ENCODE results near the gene GRIN3B. TPM values are rescaled to one million over a fixed set of nuclear protein-coding genes. Genes with fewer than 3 reads are reported as not detected.
A peak's percentile ranks its signal among the peaks of the same experiment; 100 is the strongest.

GRIN3B gene
- total and polyA plus RNA-seq, 9 of the 15 experiments (the other 6 are each of a cell fraction or from before 2014, with no cell fraction given), result 0.06 to 0.95 (median 0.19) TPM; not detected in 6

DNA sequence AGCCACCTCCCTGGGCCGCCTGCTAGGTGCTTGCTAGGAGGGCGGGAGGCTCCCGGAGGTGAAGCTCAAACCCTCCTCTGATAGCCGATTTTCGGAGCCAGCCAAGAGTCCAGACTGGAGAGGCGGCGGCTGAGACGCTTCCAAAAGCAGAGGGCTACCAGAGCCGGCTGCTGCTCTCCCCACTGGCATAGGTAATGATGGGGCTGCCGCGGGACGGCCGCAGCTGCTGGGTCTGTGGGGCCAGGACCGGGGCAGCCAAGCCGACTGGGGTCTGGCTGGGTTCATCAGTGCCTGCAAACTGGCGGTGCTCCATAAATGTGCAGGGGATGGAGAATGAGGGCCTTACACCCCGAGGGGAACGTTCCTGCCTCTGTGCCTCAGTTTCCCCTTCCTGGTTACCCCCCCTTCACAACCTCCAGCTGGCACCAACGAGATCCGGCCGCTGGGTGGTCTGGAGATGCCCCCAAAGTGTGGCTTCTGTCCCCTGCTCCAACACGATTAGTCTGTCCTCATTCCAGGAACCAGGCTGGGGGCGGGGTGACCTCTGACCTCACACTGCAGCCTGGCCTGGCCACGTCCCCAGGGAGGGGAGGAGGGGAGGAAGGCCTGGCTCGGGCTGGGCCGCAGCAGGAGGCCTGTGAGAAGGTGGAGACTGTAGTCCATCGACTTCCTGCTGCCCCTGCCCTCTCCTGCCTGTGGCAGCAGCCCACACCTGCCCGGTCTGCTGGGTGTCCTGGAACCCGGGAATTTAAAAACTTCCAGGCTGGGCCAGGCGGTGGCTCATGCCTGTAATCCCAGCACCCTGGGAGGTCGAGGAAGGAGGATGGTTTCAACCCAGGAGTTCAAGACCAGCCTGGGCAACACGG lies 19.9 kb upstream of the GRIN3B start (continued):
- TF ChIP-seq, protein P1, sequence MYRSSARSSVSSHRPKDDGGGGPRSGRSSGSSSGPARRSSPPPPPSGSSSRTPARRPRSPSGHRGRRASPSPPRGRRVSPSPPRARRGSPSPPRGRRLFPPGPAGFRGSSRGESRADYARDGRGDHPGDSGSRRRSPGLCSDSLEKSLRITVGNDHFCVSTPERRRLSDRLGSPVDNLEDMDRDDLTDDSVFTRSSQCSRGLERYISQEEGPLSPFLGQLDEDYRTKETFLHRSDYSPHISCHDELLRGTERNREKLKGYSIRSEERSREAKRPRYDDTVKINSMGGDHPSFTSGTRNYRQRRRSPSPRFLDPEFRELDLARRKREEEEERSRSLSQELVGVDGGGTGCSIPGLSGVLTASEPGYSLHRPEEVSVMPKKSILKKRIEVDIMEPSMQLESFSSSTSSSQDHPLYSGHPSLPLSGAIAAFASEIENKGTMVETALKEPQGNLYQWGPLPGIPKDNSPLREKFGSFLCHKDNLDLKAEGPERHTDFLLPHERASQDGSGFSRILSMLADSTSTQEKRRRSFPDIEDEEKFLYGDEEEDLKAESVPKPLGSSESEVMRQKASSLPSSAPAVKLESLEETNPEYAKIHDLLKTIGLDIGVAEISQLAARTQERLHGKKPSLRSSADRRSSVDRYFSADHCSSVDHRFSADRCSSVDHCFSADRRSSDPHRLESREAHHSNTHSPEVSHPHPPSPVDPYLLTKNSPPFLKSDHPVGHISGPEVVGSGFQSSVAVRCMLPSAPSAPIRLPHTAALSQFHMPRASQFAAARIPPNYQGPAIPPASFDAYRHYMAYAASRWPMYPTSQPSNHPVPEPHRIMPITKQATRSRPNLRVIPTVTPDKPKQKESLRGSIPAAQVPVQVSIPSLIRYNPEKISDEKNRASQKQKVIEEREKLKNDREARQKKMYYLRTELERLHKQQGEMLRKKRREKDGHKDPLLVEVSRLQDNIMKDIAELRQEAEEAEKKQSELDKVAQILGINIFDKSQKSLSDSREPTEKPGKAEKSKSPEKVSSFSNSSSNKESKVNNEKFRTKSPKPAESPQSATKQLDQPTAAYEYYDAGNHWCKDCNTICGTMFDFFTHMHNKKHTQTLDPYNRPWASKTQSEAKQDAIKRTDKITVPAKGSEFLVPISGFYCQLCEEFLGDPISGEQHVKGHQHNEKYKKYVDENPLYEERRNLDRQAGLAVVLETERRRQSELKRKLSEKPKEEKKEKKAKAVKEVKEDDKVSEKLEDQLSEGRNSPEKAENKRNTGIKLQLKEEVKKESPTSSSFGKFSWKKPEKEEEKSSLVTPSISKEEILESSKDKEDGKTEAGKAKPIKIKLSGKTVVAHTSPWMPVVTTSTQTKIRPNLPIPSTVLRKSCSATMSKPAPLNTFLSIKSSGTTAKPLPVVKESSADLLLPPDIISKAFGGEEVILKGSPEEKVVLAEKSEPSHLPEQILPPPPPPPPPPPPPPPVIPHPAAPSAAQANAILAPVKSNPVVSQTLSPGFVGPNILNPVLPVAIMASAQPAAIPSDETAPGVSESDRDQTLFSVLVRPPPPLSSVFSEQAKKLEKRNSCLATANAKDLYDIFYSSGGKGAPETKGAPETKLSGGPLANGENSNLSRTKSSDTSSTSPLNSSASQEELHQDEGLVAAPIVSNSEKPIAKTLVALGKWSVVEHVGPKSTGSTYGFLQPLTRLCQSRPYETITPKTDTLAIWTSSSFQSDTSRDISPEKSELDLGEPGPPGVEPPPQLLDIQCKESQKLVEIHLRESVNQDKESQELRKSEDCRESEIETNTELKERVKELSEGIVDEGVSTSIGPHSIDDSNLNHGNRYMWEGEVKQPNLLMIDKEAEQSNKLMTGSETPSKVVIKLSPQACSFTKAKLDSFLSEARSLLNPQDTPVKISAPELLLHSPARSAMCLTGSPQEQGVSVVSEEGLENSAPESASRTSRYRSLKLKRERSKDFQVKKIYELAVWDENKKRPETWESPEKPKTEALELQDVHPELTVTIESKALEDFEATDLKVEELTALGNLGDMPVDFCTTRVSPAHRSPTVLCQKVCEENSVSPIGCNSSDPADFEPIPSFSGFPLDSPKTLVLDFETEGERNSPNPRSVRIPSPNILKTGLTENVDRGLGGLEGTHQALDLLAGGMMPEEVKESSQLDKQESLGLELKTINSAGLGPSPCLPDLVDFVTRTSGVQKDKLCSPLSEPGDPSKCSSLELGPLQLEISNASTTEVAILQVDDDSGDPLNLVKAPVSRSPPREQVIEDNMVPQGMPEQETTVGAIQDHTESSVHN (IDR thresholded peaks at IDR 0.05; ENCODE audit: borderline replicate concordance in 1 of 2, low read depth in 1 of 2), result no peak
- TF ChIP-seq STAT5A (IDR thresholded peaks at IDR 0.05; ENCODE audit: borderline replicate concordance, low read length) (peak; percentile 94), NCOA1 (IDR thresholded peaks at IDR 0.05; ENCODE audit: low read depth) (peak; percentile 63; the same call in 1 of the 2 replicates), SMC3 (conservative IDR thresholded peaks at IDR 0.05; ENCODE audit: insufficient read depth, low read depth, low read length) (peak; percentile 14; the same call in 1 of the 2 replicates), ATF7 (IDR thresholded peaks at IDR 0.05) (peak; percentile 84), CTBP1 (IDR thresholded peaks at IDR 0.05; ENCODE audit: borderline replicate concordance) (peak; percentile 79; the same call in 1 of the 2 replicates), HOMEZ (CRISPR knock-in tag; IDR thresholded peaks at IDR 0.05) (no peak), KAT2B (IDR thresholded peaks at IDR 0.05; ENCODE audit: low read depth, low read length) (no peak), RBM25 (IDR thresholded peaks at IDR 0.05; ENCODE audit: low read depth, low read length, severe bottlenecking) (no peak), CXXC5 (CRISPR knock-in tag; IDR thresholded peaks at IDR 0.05) (peak; percentile 88), EGR1 (conservative IDR thresholded peaks at IDR 0.05) (peak; percentile 93), THRA (IDR thresholded peaks at IDR 0.05) (no peak), MEF2A (IDR thresholded peaks at IDR 0.05; ENCODE audit: control insufficient read depth, low read depth, low read length) (no peak), KDM2B (CRISPR knock-in tag; IDR thresholded peaks at IDR 0.05) (no peak)

Measured in K562 (cell line).